ENCODE results near the gene CYP4A11.

- no peak for TF ChIP-seq CTCF (conservative IDR thresholded peaks at IDR 0.05; ENCODE audit: low read depth, low read length)
- no peak for TF ChIP-seq EZH2 (IDR thresholded peaks at IDR 0.05; ENCODE audit: low read length, unreplicated experiment)
These were observed 4.5 kb downstream of the CYP4A11 start for GRCh38 chr1:46936788-46937187.

Measured in PC-3 (cell line).